ENCODE data around the gene RCC1.
A peak's percentile ranks its signal among the peaks of the same experiment; 100 is the strongest.
"Not testable (repeated sequence)": the region's sequence is repeated elsewhere in the genome, so short reads cannot be mapped to it uniquely, and the experiment has no call there.

Gene RCC1

GRCh38 chr1:28551381-28551780 is 45.5 kb downstream of the RCC1 start:
- DNase-seq = no peak

- peak; percentile 98 for DNase-seq
Observed at GRCh38 chr1:28552758-28553663, 47.2 kb downstream of the RCC1 start, which contains the start of gene TRNAU1AP. Gene TRNAU1AP (plus strand): TSS chr1:28553085. CDS start chr1:28553111, 26 bp downstream.

- no peak for DNase-seq
Observed at GRCh38 chr1:28560886-28561285, 55.0 kb downstream of the RCC1 start.

GRCh38 chr1:28564310-28564709 is 58.5 kb downstream of the RCC1 start:
- no peak for DNase-seq

GRCh38 chr1:28565040-28565439 is 59.2 kb downstream of the RCC1 start:
- DNase-seq = no peak

GRCh38 chr1:28565726-28566125 is 59.9 kb downstream of the RCC1 start:
- DNase-seq = no peak

- no peak for DNase-seq
Observed at GRCh38 chr1:28566931-28567330, 61.1 kb downstream of the RCC1 start.

- DNase-seq = no peak
Observed at GRCh38 chr1:28571911-28572310, 66.1 kb downstream of the RCC1 start.

DNA sequence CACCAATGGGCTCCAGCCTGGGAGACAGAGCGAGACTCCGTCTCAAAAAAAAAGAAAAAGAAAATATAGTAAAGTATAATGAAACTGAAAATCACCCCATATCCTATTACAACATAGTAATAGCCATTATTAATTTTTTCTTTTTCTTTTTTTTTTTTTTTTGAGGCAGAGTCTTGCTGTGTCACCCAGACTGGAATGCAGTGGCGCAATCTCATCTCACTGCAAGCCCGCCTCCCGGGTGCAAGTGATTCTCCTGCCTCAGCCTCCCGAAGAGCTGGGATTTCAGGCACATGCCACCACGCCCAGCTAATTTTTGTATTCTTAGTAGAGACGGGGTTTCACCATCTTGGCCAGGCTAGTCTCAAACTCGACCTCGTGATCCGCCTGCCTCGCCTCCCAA is 67.0 kb downstream of the RCC1 start:
- DNase-seq = not testable (repeated sequence)

DNA sequence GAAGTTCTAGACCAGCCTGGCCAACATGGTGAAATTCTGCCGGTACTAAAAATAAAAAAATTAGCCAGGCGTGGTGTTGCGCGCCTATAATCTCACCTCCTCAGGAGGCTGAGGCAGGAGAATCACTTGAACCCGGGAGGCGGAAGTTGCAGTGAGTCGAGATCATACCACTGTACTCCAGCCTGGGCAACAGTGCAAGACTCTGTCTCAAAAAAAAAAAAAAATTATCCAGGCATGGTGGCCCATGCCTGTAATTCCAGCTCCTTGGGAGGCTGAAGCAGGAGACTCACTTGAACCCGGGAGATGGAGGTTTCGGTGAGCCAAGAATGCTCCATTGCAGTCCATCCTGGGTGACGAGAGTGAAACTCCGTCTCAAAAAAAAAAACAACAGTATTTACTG is 67.7 kb downstream of the RCC1 start:
- no peak for DNase-seq

DNA sequence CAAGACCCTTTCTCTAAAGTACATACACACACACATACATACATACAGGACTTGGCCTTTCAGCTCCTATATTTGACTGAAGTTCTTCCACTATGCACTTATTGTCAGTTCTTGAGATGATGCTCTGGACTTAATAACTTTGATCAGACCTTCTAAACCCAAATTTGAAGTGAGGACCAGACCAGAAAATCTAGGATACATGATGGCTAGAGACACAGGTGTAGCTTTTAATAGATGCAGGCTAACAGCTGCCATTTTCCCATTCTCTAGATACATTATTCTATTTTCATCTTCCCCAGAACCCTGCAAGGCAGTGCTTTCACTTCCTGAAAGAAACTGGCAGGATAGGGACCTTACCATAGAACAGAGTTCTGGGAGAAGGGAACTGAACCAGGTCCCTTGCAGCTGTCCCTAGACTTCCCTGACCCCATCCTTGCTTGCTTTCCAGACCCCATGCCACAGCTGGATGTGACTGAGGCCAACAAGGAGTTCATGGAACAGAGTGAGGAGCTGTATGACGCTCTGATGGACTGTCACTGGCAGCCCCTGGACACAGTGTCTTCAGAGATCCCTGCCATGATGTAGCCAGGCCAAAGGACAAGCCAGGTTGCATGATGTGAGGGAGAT is 71.3 kb downstream of the RCC1 start:
- DNase-seq = peak; percentile 60

DNA sequence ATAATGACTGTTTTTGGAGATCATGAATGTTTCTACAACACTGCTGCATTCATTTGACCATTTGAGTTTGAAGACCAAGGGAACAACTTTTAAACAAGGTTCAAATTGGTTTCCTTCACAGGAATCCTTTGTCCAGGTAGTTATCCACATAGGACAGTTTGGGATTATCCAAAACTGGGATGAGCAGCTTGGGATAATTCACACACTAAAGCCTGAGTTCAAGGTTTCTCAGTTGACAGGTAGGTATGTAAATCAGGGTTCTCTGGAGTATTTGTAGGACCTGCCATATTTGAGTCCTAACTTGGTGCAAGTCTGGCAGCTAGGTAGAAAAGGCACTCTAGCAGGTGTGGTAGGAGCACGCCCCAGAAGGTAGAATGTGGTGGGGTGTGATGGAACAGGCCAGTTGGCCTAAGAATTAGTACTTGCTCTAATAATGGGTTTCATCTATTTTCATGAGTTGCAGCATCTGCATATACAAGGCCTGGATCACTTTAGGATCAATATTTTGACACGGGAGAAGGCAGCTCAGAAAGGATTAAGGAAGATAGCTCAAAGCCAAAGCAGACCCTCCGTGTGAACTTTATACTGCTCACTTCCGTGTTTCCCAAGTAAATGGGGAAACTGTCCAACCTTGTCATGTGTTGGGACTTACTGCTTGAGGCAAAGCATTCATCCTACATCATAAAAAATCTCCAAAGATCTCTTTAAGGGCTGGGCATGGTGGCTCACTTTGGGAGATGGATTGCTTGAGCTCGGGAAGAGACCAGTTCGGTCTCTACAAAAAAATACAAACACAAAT is 72.1 kb downstream of the RCC1 start:
- peak; percentile 52 for DNase-seq

DNA sequence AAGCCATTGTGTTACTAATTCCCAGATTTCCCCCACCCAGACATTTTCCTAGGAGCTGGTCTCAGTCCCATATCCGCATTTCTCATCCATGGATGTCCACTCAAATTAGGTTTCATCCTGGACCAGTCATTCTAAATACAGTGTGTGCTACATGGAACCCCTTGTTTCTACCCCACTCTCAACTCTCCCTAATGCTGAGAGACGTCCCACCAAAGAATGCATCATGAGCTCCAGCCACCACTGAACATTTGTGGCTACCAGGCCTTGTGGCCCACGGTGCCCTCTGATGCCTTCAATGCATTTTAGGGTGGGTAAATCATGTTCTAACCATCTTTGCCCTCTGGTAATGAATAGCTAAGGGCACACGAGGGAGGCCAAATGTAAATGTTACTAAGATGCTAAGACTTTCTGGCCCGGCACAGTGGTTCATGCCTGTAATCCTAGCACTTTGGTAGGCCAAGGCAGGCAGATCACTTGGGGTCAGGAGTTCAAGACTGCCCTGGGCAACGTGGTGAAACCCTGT is 72.9 kb downstream of the RCC1 start:
- DNase-seq = peak; percentile 20

GRCh38 chr1:28579401-28579800 is 73.6 kb downstream of the RCC1 start:
- peak; percentile 17 for DNase-seq

- peak; percentile 64 for DNase-seq
Observed at GRCh38 chr1:28580722-28581530, 75.1 kb downstream of the RCC1 start.

GRCh38 chr1:28581531-28582247 is 75.8 kb downstream of the RCC1 start:
- peak; percentile 98 for DNase-seq

- peak; percentile 16 for DNase-seq
Observed at GRCh38 chr1:28582248-28582615, 76.4 kb downstream of the RCC1 start.

DNA sequence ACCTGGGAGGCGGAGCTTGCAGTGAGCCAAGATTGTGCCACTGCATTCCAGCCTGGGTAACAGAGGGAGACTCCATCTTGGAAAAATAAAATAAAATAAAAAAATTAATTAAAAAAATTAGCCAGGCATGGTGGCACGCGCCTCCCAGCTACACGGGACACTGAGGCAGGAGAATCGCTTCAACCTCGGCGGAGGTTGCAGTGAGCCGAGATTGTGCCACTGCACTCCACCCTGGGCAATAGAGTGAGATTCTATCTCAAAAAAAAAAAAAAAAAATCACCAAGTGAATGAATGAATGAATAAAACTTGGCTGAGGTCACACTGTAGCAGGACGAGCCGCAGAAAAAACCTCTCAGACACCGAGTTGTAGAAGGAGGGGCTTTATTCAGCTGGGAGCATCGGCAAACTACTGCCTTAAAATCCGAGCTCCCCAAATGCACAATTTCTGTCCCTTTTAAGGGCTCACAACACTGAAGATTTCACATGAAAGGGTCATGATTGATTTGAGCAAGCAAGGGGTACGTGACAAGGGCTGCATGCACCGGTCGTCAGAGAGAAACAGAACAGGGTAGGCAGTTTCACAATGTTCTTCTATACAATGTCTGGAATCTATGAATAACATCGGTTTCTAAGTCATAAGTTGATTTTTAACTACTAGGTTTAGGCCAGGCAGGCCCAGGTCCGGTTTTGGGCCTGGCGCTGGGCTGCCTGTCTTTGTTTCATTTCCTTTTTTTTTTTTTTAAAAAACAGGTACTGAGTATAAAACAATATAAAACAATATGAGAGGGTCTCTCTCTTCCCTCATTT is 80.9 kb downstream of the RCC1 start:
- not testable (repeated sequence) for DNase-seq
